Natural killer cell (primary cell): ENCODE measurements around the gene IL1RAPL1. TPM values are rescaled to one million over a fixed set of nuclear protein-coding genes. Genes with fewer than 3 reads are reported as not detected.

Experiments used
- ATAC-seq, 3 donors: fragments of 150-1000 bp in 2 of 3; fragments of 200-7000 bp in 1 of 3; cut with Tn5 transposase; 1 replicate in 1 of 3; 2 replicates in 2 of 3; pipeline ENCODE4 v1.10.0; 2021; ENCODE audit warnings: mild to moderate bottlenecking in 2 of 3, moderate library complexity in 2 of 3
- DNase-seq, 2 donors: peaks; one replicate each; pipeline versions ENCODE4 v3.0.0 to v3.0.0-alpha.2; 2013 to 2021; ENCODE audit warnings: mixed read lengths in 1 of 2
- H3K27ac ChIP-seq: one replicate; pipeline ENCODE4 v1.5.1; 2013; ENCODE audit warnings: mild to moderate bottlenecking, low read length
- H3K27me3 ChIP-seq: one replicate; pipeline ENCODE4 v1.6.1; 2013; ENCODE audit warnings: low read length; ENCODE audit not compliant: control insufficient read depth, insufficient read depth
- H3K36me3 ChIP-seq: one replicate; pipeline ENCODE4 v1.6.1; 2013; ENCODE audit warnings: low read length; ENCODE audit not compliant: control insufficient read depth, insufficient read depth
- H3K4me1 ChIP-seq: one replicate; pipeline ENCODE4 v1.6.1; 2013; ENCODE audit warnings: low read length; ENCODE audit not compliant: control insufficient read depth, insufficient read depth
- H3K4me3 ChIP-seq: one replicate; pipeline ENCODE4 v1.5.1; 2013; ENCODE audit warnings: low read length
- H3K9me3 ChIP-seq: one replicate; pipeline ENCODE4 v1.6.1; 2013; ENCODE audit warnings: low read length; ENCODE audit not compliant: control insufficient read depth, insufficient read depth
- H3K27ac Mint-ChIP-seq, 2 donors: one replicate each; pipeline ENCODE4 v1.8.0; 2022; ENCODE audit warnings: mild to moderate bottlenecking in 2 of 2, mixed read lengths in 2 of 2, moderate library complexity in 1 of 2
- H3K27me3 Mint-ChIP-seq, 2 donors: one replicate each; pipeline ENCODE4 v1.8.0; 2022; ENCODE audit warnings: low read depth in 2 of 2, mixed read lengths in 2 of 2
- H3K36me3 Mint-ChIP-seq: one replicate; pipeline ENCODE4 v1.8.0; 2022; ENCODE audit warnings: mixed read lengths
- H3K4me1 Mint-ChIP-seq, 2 donors: one replicate each; pipeline ENCODE4 v1.8.0; 2022; ENCODE audit warnings: mixed read lengths in 2 of 2
- H3K4me3 Mint-ChIP-seq: one replicate; pipeline ENCODE4 v1.8.0; 2022; ENCODE audit warnings: mild to moderate bottlenecking, moderate library complexity, mixed read lengths
- H3K9me3 Mint-ChIP-seq, 2 donors: one replicate each; pipeline ENCODE4 v1.8.0; 2022; ENCODE audit warnings: mixed read lengths in 2 of 2
- whole genome bisulfite sequencing: methylation state at CpG from one replicate; pipeline ENCODE4 v1.1.7; 2013; ENCODE audit warnings: missing lambda C conversion rate; ENCODE audit not compliant: insufficient coverage; 5-methylcytosine and 5-hydroxymethylcytosine counted together
- intact Hi-C: fragments of 100-400 bp; cut with micrococcal nuclease; formaldehyde crosslinking; loops from one replicate; pipeline ENCODE4 v1.14.2; 2022
- total RNA-seq, 4 donors: library from RNA; stranded (reverse); fragments of 120-200 nt in 1 of 4; gene quantifications; one replicate each; pipeline versions ENCODE4 v1.2.3 to v1.2.4, GENCODE V29; 2013 to 2022
- TF ChIP-seq, protein P1 (sequence below): fragments of 200-600 bp; IDR thresholded peaks from one replicate; pipeline ENCODE4 v1.8.0; 2022; ENCODE audit warnings: antibody characterized with exemption

The IL1RAPL1 gene
- total RNA-seq, 3 donors from 2014 or later (not counting 1 experiment from before 2014, with no cell fraction given): not detected

DNA sequence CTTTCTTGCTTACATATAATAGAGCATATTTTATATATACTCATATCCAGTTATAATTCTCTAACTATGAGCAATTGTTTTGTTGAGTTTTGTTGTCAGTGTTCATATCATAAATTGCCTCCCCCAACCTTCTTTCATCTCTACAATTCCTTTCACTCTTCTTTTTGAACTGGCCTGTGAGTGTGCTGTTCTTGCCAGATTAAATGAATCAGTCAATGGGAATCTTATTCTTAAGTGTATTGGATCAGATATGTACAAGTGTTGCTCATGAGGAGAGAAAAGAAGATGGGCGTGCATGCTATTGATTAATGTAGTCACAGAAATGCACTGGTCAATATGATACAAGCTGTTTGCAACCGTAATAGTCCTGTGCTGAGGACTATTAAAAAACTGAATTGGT is 900.0 kb downstream of the IL1RAPL1 start:
- Mint-ChIP-seq H3K27me3 (no peaks in the 10 kb centered on the region), H3K9me3 (peaks cover 4 to 8% of the 10 kb centered on the region in 2 donors), H3K36me3 (no peaks in the 10 kb centered on the region), H3K27ac (no peak overlapping the region), H3K4me3 (no peak overlapping the region), H3K4me1 (no peaks in the 10 kb centered on the region)
- Histone ChIP-seq H3K27ac (no peak overlapping the region), H3K27me3 (no peaks in the 10 kb centered on the region), H3K4me1 (no peaks in the 10 kb centered on the region), H3K9me3 (no peaks in the 10 kb centered on the region), H3K4me3 (no peak overlapping the region), H3K36me3 (no peaks in the 10 kb centered on the region)
- DNase-seq: no peak
- WGBS: 89% methylated on average over 1 of the region's 2 CpGs
- no peak for ATAC-seq
- TF ChIP-seq, protein P1, sequence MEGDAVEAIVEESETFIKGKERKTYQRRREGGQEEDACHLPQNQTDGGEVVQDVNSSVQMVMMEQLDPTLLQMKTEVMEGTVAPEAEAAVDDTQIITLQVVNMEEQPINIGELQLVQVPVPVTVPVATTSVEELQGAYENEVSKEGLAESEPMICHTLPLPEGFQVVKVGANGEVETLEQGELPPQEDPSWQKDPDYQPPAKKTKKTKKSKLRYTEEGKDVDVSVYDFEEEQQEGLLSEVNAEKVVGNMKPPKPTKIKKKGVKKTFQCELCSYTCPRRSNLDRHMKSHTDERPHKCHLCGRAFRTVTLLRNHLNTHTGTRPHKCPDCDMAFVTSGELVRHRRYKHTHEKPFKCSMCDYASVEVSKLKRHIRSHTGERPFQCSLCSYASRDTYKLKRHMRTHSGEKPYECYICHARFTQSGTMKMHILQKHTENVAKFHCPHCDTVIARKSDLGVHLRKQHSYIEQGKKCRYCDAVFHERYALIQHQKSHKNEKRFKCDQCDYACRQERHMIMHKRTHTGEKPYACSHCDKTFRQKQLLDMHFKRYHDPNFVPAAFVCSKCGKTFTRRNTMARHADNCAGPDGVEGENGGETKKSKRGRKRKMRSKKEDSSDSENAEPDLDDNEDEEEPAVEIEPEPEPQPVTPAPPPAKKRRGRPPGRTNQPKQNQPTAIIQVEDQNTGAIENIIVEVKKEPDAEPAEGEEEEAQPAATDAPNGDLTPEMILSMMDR: no peak
- intact Hi-C loops: no loop called here

DNA sequence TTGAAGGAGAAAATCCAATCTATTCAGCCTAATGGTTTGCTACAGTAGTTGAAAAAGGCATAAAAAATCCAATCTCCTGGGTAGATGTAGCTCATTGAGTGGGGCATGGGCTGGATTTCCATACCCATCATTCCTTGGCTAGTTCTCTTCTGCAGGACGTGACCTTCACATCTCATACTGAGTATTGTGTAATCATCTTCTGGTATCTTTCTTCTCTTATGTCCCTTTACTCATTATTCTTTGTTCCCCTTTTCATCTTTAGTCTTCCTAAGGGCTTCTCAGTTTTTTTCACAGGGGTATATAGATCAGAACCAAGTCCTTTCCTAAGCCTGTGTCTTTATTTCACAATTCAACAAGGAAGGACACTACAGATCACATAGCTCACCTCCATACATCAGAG is 900.5 kb downstream of the IL1RAPL1 start:
- no CpG with 5 or more reads among the region's 1 CpG for WGBS
- intact Hi-C loops: no loop called here
- no peaks in the 10 kb centered on the region for H3K4me1 ChIP-seq
- Mint-ChIP-seq H3K27me3 (no peaks in the 10 kb centered on the region), H3K36me3 (no peaks in the 10 kb centered on the region), H3K4me3 (no peak overlapping the region), H3K27ac (no peak overlapping the region), H3K9me3 (peaks cover 4 to 8% of the 10 kb centered on the region in 2 donors), H3K4me1 (no peaks in the 10 kb centered on the region)
- no peak for ATAC-seq
- TF ChIP-seq, protein P1: no peak
- no peaks in the 10 kb centered on the region for H3K36me3 ChIP-seq
- H3K27me3 ChIP-seq: no peaks in the 10 kb centered on the region
- no peak overlapping the region for H3K27ac ChIP-seq
- no peaks in the 10 kb centered on the region for H3K9me3 ChIP-seq
- no peak overlapping the region for H3K4me3 ChIP-seq
- no peak for DNase-seq

DNA sequence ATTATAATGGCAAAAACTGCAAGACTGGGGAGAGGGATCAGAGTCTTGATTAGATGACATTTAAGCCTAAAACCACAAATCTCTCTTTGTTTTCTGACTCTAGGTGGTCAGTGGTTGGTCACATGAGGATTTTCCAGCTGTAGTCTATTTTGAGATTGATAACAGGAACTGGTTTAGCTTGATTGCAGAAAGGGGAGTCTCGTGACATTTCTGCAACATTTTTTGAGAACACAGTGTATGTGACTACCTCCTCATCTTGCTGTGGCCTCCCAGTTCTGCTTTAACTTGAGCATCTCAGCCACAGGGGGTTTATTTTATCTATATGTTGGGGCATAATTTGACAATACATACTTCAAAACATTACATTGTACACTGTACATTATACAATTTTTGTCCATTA is 901.7 kb downstream of the IL1RAPL1 start:
- Histone ChIP-seq H3K4me1 (no peaks in the 10 kb centered on the region), H3K27me3 (no peaks in the 10 kb centered on the region), H3K4me3 (no peak overlapping the region), H3K9me3 (no peaks in the 10 kb centered on the region), H3K27ac (no peak overlapping the region), H3K36me3 (no peaks in the 10 kb centered on the region)
- Mint-ChIP-seq H3K4me3 (no peak overlapping the region), H3K9me3 (peaks cover 4 to 8% of the 10 kb centered on the region in 2 donors), H3K4me1 (no peaks in the 10 kb centered on the region), H3K27me3 (no peaks in the 10 kb centered on the region), H3K27ac (no peak overlapping the region), H3K36me3 (no peaks in the 10 kb centered on the region)
- TF ChIP-seq, protein P1: no peak
- intact Hi-C loops: no loop called here
- no CpG with 5 or more reads among the region's 1 CpG for WGBS
- ATAC-seq (no peak), DNase-seq (no peak)

DNA sequence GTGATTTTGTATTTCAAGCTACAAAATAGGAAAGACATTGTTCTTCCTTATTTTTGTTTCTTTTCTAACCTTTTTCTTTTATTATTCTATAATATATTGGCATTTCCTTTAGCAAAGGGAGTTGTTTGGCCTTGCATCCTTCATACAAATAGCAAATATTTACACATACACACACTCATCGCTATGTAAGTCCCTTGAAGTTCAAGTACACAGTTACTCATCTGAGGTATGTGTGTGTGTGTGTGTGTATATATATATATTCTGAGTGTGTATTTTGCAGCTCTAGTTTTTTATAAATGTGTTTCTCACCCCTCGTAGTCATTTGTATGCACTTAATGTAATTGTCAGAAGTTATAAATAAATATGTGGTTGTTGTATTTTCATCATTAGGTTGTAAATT is 903.4 kb downstream of the IL1RAPL1 start:
- peaks cover under 1 to 3% of the 10 kb centered on the region in 2 donors for H3K9me3 Mint-ChIP-seq
- no peaks in the 10 kb centered on the region for H3K27me3 ChIP-seq
- no peaks in the 10 kb centered on the region for H3K27me3 Mint-ChIP-seq
- intact Hi-C loops: no loop called here
- ATAC-seq: no peak
- no peaks in the 10 kb centered on the region for H3K4me1 ChIP-seq
- no peaks in the 10 kb centered on the region for H3K36me3 ChIP-seq
- H3K4me3 Mint-ChIP-seq: no peak overlapping the region
- H3K4me3 ChIP-seq: no peak overlapping the region
- no peaks in the 10 kb centered on the region for H3K9me3 ChIP-seq
- no peaks in the 10 kb centered on the region for H3K4me1 Mint-ChIP-seq
- H3K27ac Mint-ChIP-seq: no peak overlapping the region
- no peak for DNase-seq
- WGBS: no CpG with 5 or more reads among the region's 2 CpGs
- H3K27ac ChIP-seq: no peak overlapping the region
- TF ChIP-seq, protein P1: no peak
- no peaks in the 10 kb centered on the region for H3K36me3 Mint-ChIP-seq
